Midbrain (tissue), 1 donor: Measurements from ENCODE around the gene HIVEP3.

Source experiments
- DNase-seq: peaks from one replicate; lab custom pipeline; 2025; lab: John Stamatoyannopoulos, UW

HIVEP3 gene

DNA sequence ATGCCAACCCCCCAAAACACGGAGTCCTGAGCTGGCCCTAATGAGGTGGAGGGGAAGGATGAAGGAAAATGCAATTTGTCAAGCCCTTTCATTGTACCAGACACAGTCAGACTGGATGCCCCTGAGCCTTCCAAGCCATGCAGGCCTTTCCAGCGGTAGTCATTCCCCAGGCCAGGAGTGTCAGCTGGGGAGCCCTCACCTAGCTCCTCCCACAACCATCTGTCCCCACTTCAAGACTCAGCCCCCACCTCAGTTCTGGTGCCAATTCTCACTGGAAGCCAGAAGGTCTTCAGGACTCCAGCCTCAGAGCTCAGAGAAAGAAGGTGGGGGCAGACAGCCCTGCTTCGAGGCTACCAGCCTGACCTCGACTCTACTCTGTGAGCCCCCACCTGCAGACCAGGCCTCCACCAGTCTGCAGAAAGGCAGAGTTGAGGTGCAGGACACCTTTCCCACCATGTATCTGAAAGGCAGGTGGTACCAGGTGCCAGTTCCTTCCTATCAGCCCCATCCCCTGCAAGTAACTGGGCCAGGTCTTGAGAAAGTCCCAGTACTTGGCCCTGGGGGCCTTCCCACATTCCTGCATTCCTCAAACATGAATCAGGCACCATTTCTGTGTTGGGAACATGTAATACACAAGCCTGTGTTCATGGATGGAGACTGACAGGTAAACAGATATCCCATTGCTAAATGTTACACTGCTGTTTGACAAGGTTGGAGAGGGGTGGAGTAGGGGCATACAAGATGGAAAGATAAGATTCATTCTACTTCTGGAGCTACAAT lies 253.7 kb downstream of the HIVEP3 start:
- DNase-seq, result no peak

- DNase-seq, result no peak
These were observed 254.9 kb downstream of the HIVEP3 start for GRCh38 chr1:41663671-41664400.

DNA sequence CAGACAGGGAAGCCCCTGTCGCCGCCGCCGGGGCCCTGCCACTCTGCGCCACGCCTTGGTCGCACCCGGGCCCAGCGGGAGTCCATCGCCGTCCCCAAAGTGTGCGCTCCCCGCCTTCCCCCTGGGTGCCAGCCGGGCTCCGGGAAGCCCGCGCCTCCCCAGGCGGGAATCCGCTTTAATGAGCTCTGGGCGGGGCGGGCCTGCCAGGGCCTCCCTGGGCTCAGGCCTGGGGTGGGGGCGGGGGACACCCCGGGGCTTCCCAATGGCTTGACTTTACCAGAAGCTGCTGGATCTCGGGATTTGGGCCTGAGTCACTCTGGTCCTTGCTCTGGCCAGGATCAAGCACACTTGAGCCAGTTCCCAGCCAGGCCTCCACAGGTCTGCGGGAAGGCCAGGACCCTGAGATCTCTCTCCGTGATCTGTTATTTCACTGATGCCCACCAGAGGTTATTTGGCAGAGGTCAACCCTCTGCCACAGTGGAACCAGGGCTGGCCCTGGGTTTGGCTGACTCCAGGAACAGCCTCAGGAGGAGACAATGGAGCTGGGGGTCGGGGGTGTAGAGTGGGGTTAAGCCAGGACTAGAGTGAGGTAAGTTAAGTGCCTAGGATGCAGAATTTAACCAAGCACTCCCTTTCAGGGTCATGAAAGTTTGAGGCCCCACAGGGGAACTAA lies 255.8 kb downstream of the HIVEP3 start:
- peak; percentile 46 for DNase-seq

- DNase-seq, result peak; percentile 46
These were observed 256.5 kb downstream of the HIVEP3 start for GRCh38 chr1:41662061-41662764.

DNA sequence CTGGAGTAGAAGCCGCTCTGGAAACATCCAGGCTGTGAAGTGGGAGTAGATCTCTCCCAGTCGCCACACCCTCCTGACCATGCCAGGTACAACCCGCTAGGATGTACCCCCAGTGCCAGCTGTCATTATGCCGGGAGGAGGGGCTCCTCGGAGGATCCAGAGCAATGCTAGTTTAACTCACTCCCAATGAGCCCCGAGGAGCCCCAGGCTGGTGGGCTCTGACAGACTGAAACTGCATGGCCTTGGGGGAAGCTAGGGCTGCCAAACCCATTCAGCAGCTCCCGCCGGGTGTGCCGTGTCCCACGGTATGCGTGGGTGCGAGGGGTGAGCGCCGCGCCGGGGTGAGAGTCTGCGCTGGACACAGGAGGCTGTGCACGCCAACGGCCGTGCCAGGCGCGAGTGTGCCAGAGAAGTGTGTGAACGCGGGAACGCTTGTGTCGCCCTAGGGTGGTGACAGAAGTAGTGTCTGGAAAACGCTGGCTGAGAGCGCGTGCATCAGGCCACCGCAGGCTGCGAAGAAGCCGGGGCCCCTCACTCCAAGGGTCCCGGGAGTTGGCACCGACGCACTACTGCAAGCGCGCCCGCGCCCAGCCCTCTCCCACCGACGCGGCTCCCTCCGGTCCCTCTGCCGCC lies 257.2 kb downstream of the HIVEP3 start:
- no peak for DNase-seq

GRCh38 chr1:41660570-41661427 lies 257.9 kb downstream of the HIVEP3 start:
- no peak for DNase-seq

DNA sequence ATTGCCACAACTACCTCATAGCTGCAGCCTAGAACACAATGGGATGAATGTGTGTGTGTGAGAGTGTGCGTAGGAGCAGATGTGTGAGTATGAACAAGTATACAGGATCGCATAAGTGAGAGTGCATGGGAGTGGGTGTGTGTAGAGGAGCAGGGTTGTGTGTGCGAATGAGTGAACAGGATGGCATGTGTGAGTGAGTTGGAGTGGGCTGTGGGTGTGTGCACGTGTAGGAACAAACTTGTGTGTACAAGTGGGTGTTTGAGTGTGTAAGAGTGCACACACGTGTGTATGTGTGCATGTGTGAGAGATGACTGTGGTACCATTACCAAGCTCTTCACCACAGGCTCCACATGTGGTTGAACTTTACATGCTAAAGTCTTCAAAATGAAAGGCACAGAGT lies 258.8 kb downstream of the HIVEP3 start:
- no peak for DNase-seq

DNA sequence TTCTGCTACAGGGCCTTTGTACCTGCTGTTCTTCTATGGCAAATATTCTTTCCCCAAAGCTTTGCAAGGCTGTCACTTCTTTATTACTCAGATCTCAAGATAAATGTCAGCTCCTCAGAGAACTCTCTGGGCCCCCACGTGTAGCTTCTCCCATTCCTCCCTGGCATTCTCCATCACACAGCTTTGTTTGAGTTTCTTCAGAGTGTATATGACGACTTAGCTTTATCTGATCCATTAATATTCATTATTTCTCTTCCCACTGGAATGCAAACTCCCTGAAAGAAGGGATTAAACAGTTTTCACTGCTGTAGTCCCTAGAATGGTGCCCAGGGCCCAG lies 259.6 kb downstream of the HIVEP3 start:
- DNase-seq, result no peak

DNA sequence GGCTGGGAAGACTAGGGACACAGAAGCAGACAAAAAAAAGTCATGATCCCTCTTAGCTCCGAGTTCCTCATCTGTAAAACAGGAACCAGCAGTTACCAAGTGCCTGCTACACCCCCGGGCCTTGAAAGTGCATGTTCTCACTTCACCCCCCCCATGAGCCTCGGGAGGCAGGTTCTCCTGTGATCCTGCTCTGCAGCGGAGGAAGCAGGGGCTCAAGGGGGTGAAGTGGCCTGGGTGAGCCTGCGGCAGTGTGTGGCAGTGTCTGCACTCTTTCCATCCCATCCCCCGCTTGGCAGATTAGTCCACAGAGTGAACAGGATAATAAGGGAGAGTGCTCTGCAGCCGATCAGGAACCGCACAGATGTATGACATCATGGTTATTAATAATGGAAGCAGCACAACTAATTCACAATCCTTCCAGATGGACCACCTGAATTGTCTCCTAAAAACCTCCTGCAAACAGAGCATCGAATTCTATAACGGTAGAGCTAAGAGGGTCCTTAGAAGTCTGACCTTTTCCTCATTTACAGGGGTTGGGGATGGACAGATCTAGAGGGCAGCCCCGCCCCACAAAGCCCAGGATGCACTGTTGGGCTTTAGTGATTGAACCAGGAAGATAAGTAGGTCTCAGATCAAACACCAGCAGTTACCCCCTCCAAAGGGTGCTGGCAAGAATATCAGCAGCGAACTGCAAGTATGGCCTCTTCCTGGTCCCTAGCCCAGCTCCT lies 260.1 kb downstream of the HIVEP3 start:
- DNase-seq, result peak; percentile 35

GRCh38 chr1:41657679-41658295 lies 260.9 kb downstream of the HIVEP3 start:
- no peak for DNase-seq

- DNase-seq, result no peak
These were observed 261.8 kb downstream of the HIVEP3 start for GRCh38 chr1:41656825-41657500.

DNA sequence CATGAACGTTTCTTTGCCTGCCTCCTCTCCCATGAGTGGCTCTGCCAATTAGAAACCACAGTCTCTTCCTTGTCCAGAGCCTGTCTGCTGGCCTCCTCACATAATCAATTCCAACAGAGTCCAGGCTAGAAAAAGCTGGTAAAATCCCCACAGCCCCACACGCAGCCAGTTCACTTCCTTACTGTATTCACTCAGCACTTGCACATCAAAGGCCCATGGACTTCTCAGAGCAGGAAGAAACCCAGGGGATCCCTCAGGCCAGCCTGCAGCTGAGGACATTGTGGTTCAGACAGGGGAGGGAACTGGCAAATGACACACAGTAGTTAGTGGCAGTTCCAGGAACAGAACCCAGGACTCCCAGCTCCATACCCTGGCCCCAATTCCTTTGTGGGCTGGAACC lies 262.7 kb downstream of the HIVEP3 start:
- DNase-seq, result no peak

DNA sequence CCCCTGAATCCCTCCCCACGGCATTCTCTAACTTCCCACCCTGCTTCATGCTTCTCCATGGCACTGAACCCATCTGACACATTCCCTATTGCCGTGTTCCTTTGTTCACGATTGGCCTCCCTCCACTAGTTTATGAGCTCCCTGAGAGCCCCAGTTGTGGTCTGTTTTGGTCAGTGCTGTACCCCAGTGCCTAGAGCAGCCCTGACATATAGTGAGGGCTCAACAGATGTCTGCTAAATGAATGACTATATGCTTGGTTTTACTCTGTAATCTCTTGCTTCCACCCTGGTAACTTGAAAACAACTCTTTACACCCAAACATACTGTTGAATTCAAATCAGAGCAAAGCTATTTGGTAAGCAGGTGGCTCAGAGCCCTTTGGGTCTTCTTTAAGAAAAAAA lies 263.1 kb downstream of the HIVEP3 start:
- no peak for DNase-seq

DNA sequence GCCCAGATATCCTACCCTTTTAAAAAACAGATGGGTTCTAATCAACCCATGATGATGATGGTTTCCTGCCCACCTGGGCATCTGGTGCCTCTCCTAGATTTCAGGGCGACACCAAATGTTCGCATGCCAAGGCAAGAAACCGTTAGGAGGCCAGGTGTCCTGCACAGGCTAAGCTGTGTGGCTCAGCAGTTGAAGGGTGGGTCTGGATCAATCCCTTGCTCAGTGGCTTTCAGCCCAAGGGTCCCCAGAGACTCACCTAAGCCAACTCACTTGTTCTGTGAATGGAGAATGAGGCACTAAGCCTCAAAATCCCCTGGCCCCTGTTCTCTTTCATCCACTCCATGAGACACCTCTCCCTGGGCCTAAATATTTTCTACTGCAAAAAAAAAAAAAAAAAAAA lies 265.1 kb downstream of the HIVEP3 start:
- DNase-seq, result no peak

DNA sequence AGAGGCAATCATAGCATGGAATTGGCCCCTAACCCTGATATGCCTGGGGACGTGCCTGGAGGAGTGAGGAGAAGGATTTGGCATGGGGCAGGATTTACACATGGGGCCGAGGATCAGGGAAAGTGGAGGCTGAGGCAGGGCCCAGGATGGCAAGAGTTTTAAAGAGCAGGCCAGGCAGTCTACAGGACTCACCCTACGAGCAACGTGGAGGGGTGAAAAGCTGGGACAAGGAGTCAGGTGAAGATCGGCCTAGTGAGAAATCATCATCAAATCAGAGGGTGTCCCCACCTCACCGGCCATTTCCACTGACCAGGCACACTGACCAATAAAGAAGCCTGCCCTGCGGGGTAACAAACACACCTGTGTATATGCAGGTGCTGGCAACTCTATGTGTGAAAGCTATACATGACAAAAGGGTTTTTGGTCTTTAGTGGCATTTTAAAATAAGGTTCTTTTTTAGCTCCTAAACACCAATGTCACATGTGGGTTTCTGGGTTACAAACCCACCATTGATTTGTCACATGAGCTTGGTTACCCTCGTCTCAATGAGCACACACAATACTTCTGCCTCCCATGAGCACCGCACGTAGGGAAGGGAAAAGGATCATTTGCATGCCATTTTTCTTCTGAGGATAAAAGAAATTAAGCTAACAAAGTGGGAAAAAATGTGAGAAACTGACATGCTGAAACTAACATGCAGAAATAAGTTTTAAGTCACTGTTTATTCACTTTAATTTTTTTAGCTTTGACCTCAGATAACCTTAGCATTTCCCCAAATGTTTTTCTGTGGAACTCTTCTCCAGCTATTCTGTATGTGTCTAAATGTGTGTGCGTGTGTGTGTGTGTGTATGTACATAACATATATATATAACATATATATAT lies 266.1 kb downstream of the HIVEP3 start:
- no peak for DNase-seq

DNA sequence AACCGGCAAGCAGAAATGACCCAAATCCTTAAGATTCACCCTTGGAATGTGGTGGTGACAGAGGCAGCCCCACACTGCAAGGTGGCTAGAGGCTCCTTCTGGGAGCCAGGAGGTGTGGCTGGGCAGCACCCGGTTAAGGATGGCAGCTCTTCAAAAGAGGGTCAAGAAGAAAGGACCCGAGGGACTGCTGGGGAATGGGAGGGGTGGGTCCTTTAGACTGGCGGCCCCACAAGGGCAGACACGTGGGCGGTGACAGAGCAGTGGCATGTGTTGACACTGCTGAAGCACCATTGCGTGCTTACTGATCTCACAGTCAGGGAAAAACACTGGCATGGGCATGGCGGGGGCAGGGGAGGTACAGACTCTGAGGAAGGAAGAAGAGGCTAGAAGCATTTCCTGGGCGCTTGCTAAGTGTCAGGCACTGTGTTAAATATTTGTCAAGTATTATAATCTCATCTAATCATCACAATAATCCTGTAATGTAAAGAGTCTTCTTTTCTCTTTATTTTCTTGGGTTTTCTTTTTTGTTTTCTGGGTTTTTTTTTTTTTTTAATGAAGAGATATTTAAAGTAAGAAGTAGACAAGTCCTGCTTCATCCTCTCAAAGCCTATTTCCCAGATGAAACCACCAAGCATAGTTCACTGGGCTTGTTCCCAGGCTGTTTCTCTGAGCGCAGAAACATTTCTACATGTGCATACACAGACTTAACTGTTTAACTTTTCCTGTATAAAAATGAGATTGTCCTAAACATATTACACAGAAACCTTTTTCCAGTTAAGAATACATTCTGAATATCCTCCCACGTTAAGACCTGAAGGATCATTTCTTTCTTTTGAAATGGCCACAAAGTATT lies 268.5 kb downstream of the HIVEP3 start:
- peak; percentile 9 for DNase-seq

DNA sequence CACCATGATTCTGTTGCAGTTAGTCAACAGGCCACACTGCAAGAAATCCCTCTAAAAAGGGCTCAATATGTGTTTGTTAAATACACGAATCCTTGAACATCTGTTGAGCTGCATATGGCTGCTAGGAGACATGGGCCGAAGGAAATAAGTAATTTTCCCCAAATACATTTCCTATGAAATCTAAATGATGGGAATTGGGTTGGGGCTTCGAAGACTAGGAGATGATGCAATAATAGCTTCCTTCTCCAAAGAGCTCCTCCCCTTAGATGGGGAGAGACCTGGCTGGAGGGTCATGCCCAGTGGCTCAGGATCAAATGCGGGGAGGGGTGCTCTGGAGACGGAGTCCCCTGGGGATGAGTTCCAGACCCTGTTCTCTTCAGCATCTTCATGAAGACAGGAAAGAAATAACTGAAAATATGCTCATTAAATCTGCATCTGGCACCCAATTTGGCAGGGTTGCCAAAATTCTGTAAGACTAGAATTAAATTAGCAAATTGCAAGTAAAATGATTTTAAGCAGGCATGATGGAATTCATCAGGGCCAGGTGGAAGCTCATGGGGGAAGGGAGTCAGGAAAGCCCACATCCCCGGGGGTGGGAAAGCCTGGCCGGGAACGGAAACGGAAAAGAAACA lies 269.2 kb downstream of the HIVEP3 start:
- no peak for DNase-seq
